Loucy (cell line): ENCODE results near the gene UBN1.

Source experiments
- H2AFZ ChIP-seq: fragments of 200-600 bp; sonication (generic); 2 replicates; pipeline ENCODE4 v1.6.0; 2016; ENCODE audit warnings: antibody characterized with exemption, mild to moderate bottlenecking, low read length, moderate library complexity
- H3F3A ChIP-seq: fragments of 200-600 bp; 2 replicates; pipeline ENCODE4 v1.6.0; 2016; ENCODE audit warnings: antibody characterized with exemption, low read depth, mild to moderate bottlenecking
- H3K27me3 ChIP-seq: fragments of 200-600 bp; sonication (generic); 2 replicates; pipeline ENCODE4 v1.6.1; 2014; ENCODE audit warnings: low read length, mild to moderate bottlenecking; ENCODE audit not compliant: insufficient read depth, poor library complexity, severe bottlenecking
- H3K36me3 ChIP-seq: fragments of 200-600 bp; sonication (generic); 2 replicates; pipeline ENCODE4 v1.6.1; 2016; ENCODE audit warnings: low read length; ENCODE audit not compliant: insufficient read depth
- H3K4me1 ChIP-seq: fragments of 200-600 bp; sonication (generic); 2 replicates; pipeline ENCODE4 v1.5.1; 2014; ENCODE audit warnings: low read length, mild to moderate bottlenecking; ENCODE audit not compliant: insufficient read depth, poor library complexity, severe bottlenecking
- H3K4me2 ChIP-seq: fragments of 200-600 bp; sonication (generic); 2 replicates; pipeline ENCODE4 v1.6.0; 2014; ENCODE audit warnings: antibody characterized with exemption, low read length, low read depth, mild to moderate bottlenecking; ENCODE audit not compliant: poor library complexity, severe bottlenecking
- H3K4me3 ChIP-seq: fragments of 200-600 bp; sonication (generic); 2 replicates; pipeline ENCODE4 v1.5.1; 2014; ENCODE audit warnings: low read length, mild to moderate bottlenecking, mixed read lengths; ENCODE audit not compliant: poor library complexity, severe bottlenecking
- H3K79me2 ChIP-seq: fragments of 200-600 bp; sonication (generic); 2 replicates; pipeline ENCODE4 v1.6.1; 2014; ENCODE audit warnings: low read length; ENCODE audit not compliant: insufficient read depth
- H3K9ac ChIP-seq: fragments of 200-600 bp; sonication (generic); 2 replicates; pipeline ENCODE4 v1.6.0; 2014; ENCODE audit warnings: mild to moderate bottlenecking, low read depth, low read length, moderate library complexity; ENCODE audit not compliant: poor library complexity, severe bottlenecking
- H3K9me2 ChIP-seq: fragments of 200-600 bp; sonication (generic); replicated peaks from 2 replicates; pipeline ENCODE4 v1.6.1; 2016; ENCODE audit warnings: low read depth, low read length, mixed read lengths
- H3K9me3 ChIP-seq: fragments of 200-600 bp; sonication (generic); 2 replicates; pipeline ENCODE4 v1.6.1; 2014; ENCODE audit warnings: mild to moderate bottlenecking, antibody characterized with exemption, low read length, low read depth; ENCODE audit not compliant: insufficient read depth
- H4K20me1 ChIP-seq: fragments of 200-600 bp; sonication (generic); 2 replicates; pipeline ENCODE4 v1.6.0; 2014; ENCODE audit warnings: antibody characterized with exemption, low read length, mild to moderate bottlenecking; ENCODE audit not compliant: insufficient read depth, poor library complexity, severe bottlenecking
- EZH2phosphoT487 ChIP-seq: fragments of 200-600 bp; IDR thresholded peaks from 2 replicates; pipeline ENCODE4 v1.6.1; 2018; ENCODE audit warnings: antibody characterized with exemption, mild to moderate bottlenecking, moderate library complexity, borderline replicate concordance
- TF ChIP-seq, protein P1 (sequence below): fragments of 200-600 bp; sonication (generic); conservative IDR thresholded peaks from 2 replicates; pipeline ENCODE4 v1.5.1; 2014; ENCODE audit warnings: mild to moderate bottlenecking, antibody characterized with exemption, low read length

The UBN1 gene

GRCh38 chr16:4846503-4846900, 779 bp upstream of the UBN1 start:
- Histone ChIP-seq H3K4me3 (peak overlapping the region; percentile 85), H3K9me3 (no peaks in the 10 kb centered on the region), H3K4me1 (peaks cover 19% of the 10 kb centered on the region), H3K36me3 (peaks cover 7% of the 10 kb centered on the region; the same call in 1 of the 2 replicates), H3F3A (no peaks in the 10 kb centered on the region), H3K9ac (peak overlapping the region; percentile 85), H3K79me2 (peaks cover 72% of the 10 kb centered on the region), H4K20me1 (peaks cover 47% of the 10 kb centered on the region), H3K27me3 (no peaks in the 10 kb centered on the region), H2AFZ (peak overlapping the region; percentile 67), H3K4me2 (peak overlapping the region; percentile 91), H3K9me2 (no peaks in the 10 kb centered on the region)
- TF ChIP-seq, protein P1, sequence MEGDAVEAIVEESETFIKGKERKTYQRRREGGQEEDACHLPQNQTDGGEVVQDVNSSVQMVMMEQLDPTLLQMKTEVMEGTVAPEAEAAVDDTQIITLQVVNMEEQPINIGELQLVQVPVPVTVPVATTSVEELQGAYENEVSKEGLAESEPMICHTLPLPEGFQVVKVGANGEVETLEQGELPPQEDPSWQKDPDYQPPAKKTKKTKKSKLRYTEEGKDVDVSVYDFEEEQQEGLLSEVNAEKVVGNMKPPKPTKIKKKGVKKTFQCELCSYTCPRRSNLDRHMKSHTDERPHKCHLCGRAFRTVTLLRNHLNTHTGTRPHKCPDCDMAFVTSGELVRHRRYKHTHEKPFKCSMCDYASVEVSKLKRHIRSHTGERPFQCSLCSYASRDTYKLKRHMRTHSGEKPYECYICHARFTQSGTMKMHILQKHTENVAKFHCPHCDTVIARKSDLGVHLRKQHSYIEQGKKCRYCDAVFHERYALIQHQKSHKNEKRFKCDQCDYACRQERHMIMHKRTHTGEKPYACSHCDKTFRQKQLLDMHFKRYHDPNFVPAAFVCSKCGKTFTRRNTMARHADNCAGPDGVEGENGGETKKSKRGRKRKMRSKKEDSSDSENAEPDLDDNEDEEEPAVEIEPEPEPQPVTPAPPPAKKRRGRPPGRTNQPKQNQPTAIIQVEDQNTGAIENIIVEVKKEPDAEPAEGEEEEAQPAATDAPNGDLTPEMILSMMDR: no peak
- TF ChIP-seq EZH2phosphoT487: no peak

DNA sequence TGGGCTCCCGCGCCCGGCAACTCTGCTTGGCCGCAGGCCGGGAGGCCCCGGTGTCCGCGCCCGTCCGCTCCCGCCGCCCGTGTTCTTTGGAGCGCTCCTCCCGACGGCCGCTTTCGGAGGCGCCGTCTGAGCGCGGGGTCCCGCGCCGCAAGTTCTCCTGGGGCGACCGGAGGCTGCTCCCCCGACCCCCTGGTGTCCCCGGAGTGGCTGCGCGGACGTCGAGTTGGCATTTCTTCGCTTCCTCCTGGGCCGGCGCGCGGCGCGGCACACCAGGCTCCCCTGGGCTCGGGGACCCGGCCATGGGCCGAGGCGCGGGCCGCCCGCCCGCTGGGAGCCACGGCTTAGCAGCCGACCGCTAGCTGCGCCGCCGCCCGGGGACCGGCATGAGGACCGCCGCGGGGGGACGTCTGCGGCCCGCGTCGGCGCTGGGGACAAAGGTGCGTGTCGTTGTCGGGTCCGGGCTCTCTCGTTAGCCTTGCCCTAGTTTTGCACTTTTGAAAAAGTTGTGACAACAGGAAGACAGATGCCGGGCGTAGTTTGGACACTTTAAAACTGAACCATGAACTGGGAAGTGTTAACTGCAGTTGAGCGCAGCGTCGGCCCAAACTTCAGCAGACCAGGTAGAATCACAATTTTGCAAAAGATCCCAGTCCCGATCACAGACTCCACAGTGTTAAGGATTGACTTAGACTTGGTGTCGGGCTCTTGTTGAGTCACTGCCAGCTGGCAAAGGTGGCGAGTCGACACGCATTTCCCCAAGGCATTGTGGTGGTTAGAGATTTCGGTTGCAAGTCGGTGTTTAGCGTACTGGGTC, 700 bp downstream of the UBN1 start:
- H4K20me1 ChIP-seq: peaks cover 47% of the 10 kb centered on the region
- H3K9ac ChIP-seq: peak overlapping the region; percentile 85
- H3F3A ChIP-seq: no peaks in the 10 kb centered on the region
- peak overlapping the region; percentile 79 for H3K4me2 ChIP-seq
- no peaks in the 10 kb centered on the region for H3K9me3 ChIP-seq
- H3K4me1 ChIP-seq: peaks cover 20% of the 10 kb centered on the region
- no peaks in the 10 kb centered on the region for H3K9me2 ChIP-seq
- peak overlapping the region; percentile 55; the same call in 1 of the 2 replicates for H2AFZ ChIP-seq
- TF ChIP-seq, protein P1: no peak
- no peak for TF ChIP-seq EZH2phosphoT487
- H3K4me3 ChIP-seq: peak overlapping the region; percentile 85
- H3K79me2 ChIP-seq: peaks cover 85% of the 10 kb centered on the region
- H3K27me3 ChIP-seq: no peaks in the 10 kb centered on the region
- peaks cover 5% of the 10 kb centered on the region; the same call in 1 of the 2 replicates for H3K36me3 ChIP-seq

DNA sequence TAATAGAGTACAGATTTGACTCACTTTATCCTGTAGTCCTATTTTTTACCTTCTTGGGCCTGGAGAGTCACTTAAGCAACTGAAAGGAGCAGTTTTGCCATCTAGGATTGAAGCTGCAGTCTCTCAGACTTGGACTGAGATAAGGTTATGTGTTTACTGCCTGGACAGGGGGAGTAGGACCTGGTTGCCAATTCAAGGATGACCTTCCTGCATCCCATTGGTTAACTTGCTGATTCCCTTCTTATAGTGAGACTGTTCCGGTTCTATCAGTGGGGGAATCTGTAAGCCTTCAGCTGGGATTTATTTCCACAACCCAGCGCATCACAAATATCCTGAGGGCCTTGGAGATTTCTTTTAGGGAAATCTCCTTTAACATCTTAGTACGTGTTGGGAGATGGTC, 2.9 kb downstream of the UBN1 start:
- Histone ChIP-seq H3K9me3 (no peaks in the 10 kb centered on the region), H3K9me2 (no peaks in the 10 kb centered on the region), H3K79me2 (peaks cover 73% of the 10 kb centered on the region), H3K4me2 (peak overlapping the region; percentile 79), H3F3A (no peaks in the 10 kb centered on the region), H3K27me3 (no peaks in the 10 kb centered on the region), H4K20me1 (peaks cover 44% of the 10 kb centered on the region), H3K36me3 (peaks cover 5% of the 10 kb centered on the region; the same call in 1 of the 2 replicates), H3K9ac (peak overlapping the region; percentile 55), H3K4me1 (peaks cover 20% of the 10 kb centered on the region), H3K4me3 (peak overlapping the region; percentile 85), H2AFZ (no peak overlapping the region)
- TF ChIP-seq, protein P1: no peak
- TF ChIP-seq EZH2phosphoT487: no peak
